Duodenal mucosa (tissue), 2 donors: Measurements from ENCODE around the gene CD8A.
"Not testable (repeated sequence)": the region's sequence is repeated elsewhere in the genome, so short reads cannot be mapped to it uniquely, and the experiment has no call there.

Experiments used
- H3K27ac ChIP-seq: one replicate; pipeline ENCODE4 v1.7.0; 2013; ENCODE audit warnings: low read depth, low read length
- H3K27me3 ChIP-seq, 2 donors: one replicate each; pipeline ENCODE4 v1.7.0; 2013; ENCODE audit warnings: low read length in 2 of 2, control low read depth in 1 of 2; ENCODE audit not compliant: insufficient read depth in 2 of 2, control insufficient read depth in 1 of 2
- H3K36me3 ChIP-seq, 2 donors: one replicate each; pipeline ENCODE4 v1.7.0; 2013; ENCODE audit warnings: low read length in 2 of 2, control low read depth in 1 of 2; ENCODE audit not compliant: insufficient read depth in 2 of 2, control insufficient read depth in 1 of 2
- H3K4me1 ChIP-seq, 2 donors: one replicate each; pipeline ENCODE4 v1.7.0; 2013; ENCODE audit warnings: low read length in 2 of 2, control low read depth in 1 of 2; ENCODE audit not compliant: insufficient read depth in 2 of 2, control insufficient read depth in 1 of 2
- H3K4me3 ChIP-seq, 2 donors: one replicate each; pipeline ENCODE4 v1.7.0; 2013; ENCODE audit warnings: low read length in 2 of 2, low read depth in 1 of 2
- H3K9ac ChIP-seq, 2 donors: one replicate each; pipeline ENCODE4 v1.7.0; 2013; ENCODE audit warnings: low read length in 2 of 2, low read depth in 1 of 2
- H3K9me3 ChIP-seq, 2 donors: one replicate each; pipeline ENCODE4 v1.7.0; 2013; ENCODE audit warnings: low read length in 2 of 2, control low read depth in 1 of 2; ENCODE audit not compliant: control insufficient read depth in 1 of 2

Gene CD8A

DNA sequence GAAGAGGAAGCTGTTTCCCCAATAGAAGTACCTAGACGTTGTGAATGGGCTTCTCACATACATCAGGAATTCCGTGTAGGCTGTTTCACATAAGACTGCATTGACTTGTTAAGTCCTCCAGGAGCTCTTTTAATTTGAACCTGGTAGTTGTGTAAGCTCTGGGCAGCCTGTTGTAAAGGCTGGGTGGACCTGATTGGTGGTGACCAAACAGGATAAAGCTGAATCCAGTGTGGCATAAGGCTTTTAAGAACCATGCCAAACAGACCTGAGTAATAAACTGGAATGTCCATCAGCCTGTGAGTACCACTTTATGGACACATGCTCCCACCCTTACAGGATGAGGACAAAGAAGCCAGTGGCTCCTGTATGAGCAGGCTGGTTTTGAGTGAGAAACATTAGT, 46.6 kb downstream of the CD8A start:
- Histone ChIP-seq H3K4me3 (no peak overlapping the region), H3K27me3 (no peaks in the 10 kb centered on the region), H3K27ac (no peak overlapping the region), H3K9me3 (no peaks in the 10 kb centered on the region), H3K9ac (no peak overlapping the region), H3K4me1 (peaks cover 0 to 14% of the 10 kb centered on the region in 2 donors), H3K36me3 (peaks cover 11 to 16% of the 10 kb centered on the region in 2 donors)

DNA sequence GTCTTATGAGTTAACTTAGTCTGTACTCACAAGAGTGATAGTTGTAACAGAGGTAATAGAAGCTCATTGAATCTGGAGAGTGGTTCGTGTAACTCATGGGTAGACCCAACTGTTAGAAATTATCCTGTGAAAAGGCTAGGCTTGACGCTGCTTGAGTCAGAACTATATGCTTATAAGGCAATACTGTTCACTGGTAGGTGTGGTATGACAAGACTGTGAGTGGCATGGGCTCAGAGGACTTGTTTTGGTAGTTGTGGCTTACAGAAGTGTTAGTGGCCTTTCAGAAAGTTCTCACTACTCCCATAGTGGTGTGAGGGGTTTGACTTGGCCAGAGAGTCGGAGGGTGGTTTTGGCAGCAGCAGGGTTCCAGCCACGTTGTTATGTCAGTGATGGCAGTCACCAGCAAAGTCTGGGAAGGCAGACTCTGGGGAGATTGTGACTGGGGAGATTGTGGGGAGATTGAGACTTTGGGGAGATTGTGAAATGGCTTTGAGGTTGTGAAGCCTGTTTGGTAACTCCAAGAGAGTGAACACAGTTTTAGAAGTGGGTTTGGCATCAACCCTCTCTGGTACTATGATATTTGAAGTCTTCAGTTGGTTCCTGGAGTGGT, 48.7 kb downstream of the CD8A start:
- H3K36me3 ChIP-seq: peaks cover 7 to 16% of the 10 kb centered on the region in 2 donors
- H3K27ac ChIP-seq, H3K4me3 ChIP-seq, H3K27me3 ChIP-seq, H3K9ac ChIP-seq, H3K4me1 ChIP-seq, H3K9me3 ChIP-seq: not testable (repeated sequence)

- not testable (repeated sequence) for H3K9ac ChIP-seq, H3K4me1 ChIP-seq, H3K27ac ChIP-seq, H3K9me3 ChIP-seq, H3K4me3 ChIP-seq, H3K27me3 ChIP-seq
- H3K36me3 ChIP-seq: peaks cover 3 to 16% of the 10 kb centered on the region in 2 donors
Measured at GRCh38 chr2:86739889-86740288, 50.8 kb downstream of the CD8A start.

DNA sequence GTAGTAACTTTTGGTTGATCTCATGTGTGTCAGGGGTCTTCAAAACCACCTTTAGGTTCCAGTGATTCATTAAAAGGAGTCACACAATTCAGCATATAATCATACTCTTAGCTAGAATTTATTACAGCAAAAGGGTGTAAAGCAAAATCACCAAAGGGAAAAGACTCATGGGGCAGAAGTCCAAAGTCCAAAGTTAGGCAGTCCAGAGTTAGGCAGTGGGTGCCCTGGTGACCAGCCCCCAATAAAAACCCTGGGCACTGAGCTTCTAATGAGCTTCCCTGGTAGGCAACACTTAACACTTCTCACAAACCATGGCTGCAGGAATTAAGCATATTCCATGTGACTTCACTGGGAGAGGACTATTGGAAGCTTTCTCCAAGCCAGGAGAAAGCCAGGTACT, 51.2 kb downstream of the CD8A start:
- not testable (repeated sequence) for H3K9ac ChIP-seq, H3K27ac ChIP-seq, H3K4me3 ChIP-seq, H3K9me3 ChIP-seq, H3K27me3 ChIP-seq, H3K4me1 ChIP-seq
- peaks cover 3 to 13% of the 10 kb centered on the region in 2 donors for H3K36me3 ChIP-seq

DNA sequence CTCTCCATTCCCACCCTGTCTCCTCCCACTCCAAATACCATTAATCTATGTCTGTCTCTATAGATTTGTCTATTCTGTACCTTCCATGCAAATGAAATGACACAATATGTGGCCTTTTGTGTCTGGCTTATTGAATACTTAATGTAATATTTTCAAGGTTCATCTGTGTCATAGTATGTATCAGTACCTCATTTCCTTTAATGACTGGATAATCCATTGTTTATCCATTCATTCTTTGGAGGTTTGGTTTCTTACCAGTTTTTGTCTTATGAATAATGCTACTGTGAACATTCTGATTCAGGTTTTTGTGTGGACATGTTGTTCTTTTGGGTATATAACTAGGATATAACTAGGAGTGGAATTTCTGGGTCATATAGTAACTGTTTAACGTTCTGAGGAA, 55.8 kb downstream of the CD8A start:
- H3K27me3 ChIP-seq, H3K36me3 ChIP-seq, H3K27ac ChIP-seq, H3K4me3 ChIP-seq, H3K9ac ChIP-seq, H3K9me3 ChIP-seq, H3K4me1 ChIP-seq: not testable (repeated sequence)
